ENCODE data around the gene FGGY.

FGGY gene

DNA sequence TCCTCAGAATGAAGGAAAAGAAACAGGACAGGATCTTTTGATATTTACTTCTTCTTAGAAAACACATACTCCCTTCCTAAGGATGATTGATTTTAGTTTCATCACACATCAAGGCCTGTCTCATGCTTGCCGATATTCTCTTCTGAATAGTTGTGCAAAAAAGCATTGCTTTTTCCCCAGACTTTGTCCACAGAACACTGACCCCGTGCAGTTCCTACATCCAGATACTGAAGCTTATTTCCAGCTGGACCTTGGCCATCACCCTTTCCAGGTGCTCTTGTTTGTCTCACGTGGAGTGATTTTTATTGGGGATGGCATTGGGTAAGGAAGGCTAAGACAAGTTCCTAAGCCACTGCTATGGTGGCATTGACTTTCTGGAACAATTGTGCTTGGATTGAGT, 320.5 kb downstream of the FGGY start:
- in situ Hi-C loops (cut with HindIII; ENCODE audit: low sequenced_read_pairs), result no loop called here
- DNase-seq (ENCODE audit: low read depth, low spot score), result no peak
- TF ChIP-seq, protein P1, sequence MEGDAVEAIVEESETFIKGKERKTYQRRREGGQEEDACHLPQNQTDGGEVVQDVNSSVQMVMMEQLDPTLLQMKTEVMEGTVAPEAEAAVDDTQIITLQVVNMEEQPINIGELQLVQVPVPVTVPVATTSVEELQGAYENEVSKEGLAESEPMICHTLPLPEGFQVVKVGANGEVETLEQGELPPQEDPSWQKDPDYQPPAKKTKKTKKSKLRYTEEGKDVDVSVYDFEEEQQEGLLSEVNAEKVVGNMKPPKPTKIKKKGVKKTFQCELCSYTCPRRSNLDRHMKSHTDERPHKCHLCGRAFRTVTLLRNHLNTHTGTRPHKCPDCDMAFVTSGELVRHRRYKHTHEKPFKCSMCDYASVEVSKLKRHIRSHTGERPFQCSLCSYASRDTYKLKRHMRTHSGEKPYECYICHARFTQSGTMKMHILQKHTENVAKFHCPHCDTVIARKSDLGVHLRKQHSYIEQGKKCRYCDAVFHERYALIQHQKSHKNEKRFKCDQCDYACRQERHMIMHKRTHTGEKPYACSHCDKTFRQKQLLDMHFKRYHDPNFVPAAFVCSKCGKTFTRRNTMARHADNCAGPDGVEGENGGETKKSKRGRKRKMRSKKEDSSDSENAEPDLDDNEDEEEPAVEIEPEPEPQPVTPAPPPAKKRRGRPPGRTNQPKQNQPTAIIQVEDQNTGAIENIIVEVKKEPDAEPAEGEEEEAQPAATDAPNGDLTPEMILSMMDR (IDR thresholded peaks at IDR 0.05; ENCODE audit: low read depth, low read length), result no peak
- no peak overlapping the region for H3K4me3 ChIP-seq (ENCODE audit: low read depth, low read length)

GRCh38 chr1:59619557-59619956, 322.7 kb downstream of the FGGY start:
- no peak for DNase-seq (ENCODE audit: low read depth, low spot score)
- TF ChIP-seq, protein P1 (IDR thresholded peaks at IDR 0.05; ENCODE audit: low read depth, low read length), result no peak
- no peak overlapping the region for H3K4me3 ChIP-seq (ENCODE audit: low read depth, low read length)
- in situ Hi-C loops (cut with HindIII; ENCODE audit: low sequenced_read_pairs), result no loop called here

DNA sequence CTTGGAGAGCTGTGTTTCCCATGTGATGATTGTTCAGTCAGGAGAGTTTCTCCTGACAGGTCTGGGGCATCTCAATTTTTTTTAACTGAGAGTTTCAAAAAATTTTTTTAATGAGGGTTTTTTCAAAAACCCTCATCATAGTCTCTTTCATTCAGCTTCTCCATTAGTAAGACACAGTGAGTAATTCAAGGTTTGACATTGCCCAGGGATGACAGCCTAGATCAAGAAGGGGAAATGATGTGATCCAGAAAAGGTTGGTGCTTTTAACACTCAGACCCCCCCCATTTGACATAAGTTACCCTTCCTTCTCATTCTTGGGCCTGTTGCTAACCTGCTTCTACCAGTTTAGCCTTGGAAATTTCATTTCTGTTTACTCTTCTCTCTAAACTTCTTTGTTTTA, 328.5 kb downstream of the FGGY start:
- in situ Hi-C loops (cut with HindIII; ENCODE audit: low sequenced_read_pairs), result no loop called here
- H3K4me3 ChIP-seq (ENCODE audit: low read depth, low read length), result no peak overlapping the region
- TF ChIP-seq, protein P1 (IDR thresholded peaks at IDR 0.05; ENCODE audit: low read depth, low read length), result no peak
- no peak for DNase-seq (ENCODE audit: low read depth, low spot score)

DNA sequence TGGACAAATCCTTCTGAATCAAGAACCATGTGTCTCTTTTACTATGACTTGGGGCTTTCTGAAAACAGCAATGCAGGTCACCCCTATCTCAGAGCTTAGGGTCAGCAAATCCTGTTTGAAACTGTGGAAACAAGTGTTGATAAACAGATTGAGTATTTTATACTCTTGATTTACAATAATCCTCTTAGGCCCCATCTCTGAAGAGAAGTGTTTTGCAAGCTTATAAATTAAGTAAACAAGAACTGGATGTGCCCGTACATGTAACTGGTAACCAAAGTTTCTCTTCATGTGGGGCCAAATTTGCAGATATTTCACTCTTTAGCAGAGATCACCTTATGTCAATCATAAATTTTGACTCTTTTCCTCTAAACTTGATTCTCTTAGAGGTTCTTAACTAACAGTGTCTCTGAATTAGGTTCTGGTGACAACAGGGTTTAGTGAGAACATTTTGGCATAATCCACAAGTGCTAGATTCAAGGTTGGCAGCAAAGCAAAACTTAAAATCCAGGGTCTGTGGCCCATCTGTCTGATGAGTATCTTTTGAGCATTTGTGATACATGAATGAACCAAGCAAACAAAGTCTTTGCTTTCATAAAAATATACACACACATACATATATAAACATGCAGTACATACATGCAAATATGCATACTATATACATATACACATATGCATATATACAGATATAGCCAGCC, 334.8 kb downstream of the FGGY start:
- H3K4me3 ChIP-seq (ENCODE audit: low read depth, low read length), result no peak overlapping the region
- no peak for DNase-seq (ENCODE audit: low read depth, low spot score)
- TF ChIP-seq, protein P1 (IDR thresholded peaks at IDR 0.05; ENCODE audit: low read depth, low read length), result no peak
- in situ Hi-C loops (cut with HindIII; ENCODE audit: low sequenced_read_pairs), result no loop called here

DNA sequence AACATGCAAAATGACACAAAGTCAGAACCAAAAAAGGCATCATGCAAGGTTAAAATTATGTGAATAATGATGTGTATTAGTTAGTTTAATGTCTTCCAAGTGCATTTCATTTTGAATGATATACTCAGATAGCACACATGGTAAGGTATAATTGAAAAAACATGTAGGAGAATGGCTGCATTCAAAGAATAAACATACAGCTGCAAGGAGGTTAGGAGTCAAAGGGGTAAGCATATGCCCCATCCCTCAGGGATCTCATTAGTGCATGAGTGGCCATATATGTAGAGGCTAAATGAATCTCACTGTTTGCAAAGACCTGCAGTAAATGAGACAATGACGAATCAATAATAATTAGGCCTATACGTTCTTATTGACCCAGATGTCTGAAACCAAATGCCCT, 338.2 kb downstream of the FGGY start:
- no peak for DNase-seq (ENCODE audit: low read depth, low spot score)
- TF ChIP-seq, protein P1 (IDR thresholded peaks at IDR 0.05; ENCODE audit: low read depth, low read length), result no peak
- no peak overlapping the region for H3K4me3 ChIP-seq (ENCODE audit: low read depth, low read length)
- in situ Hi-C loops (cut with HindIII; ENCODE audit: low sequenced_read_pairs), result no loop called here

- in situ Hi-C loops (cut with HindIII; ENCODE audit: low sequenced_read_pairs), result no loop called here
- TF ChIP-seq, protein P1 (IDR thresholded peaks at IDR 0.05; ENCODE audit: low read depth, low read length), result no peak
- DNase-seq (ENCODE audit: low read depth, low spot score), result peak; percentile 87
- H3K4me3 ChIP-seq (ENCODE audit: low read depth, low read length), result no peak overlapping the region
Observed at GRCh38 chr1:59638231-59638711, 341.4 kb downstream of the FGGY start.
